GM18502 (cell line): ENCODE data around the gene KRT1.
"Not testable (repeated sequence)": the region's sequence is repeated elsewhere in the genome, so short reads cannot be mapped to it uniquely, and the experiment has no call there.

Experiments
- ATAC-seq: cut with Tn5 transposase; IDR thresholded peaks from one replicate; pipeline ENCODE4 v1.9.1; 2021; ENCODE audit warnings: mild to moderate bottlenecking; ENCODE audit not compliant: unreplicated experiment, poor library complexity

KRT1 gene

GRCh38 chr12:52680363-52680762 is at the start of gene KRT1:
KRT1 (minus strand) TSS chr12:52680407; CDS start chr12:52680348, 59 bp downstream.
- ATAC-seq = no peak

GRCh38 chr12:52729147-52729546 is 48.9 kb upstream of the KRT1 start:
- ATAC-seq = no peak

- ATAC-seq = no peak
Observed at GRCh38 chr12:52728374-52728773, 48.2 kb upstream of the KRT1 start.

GRCh38 chr12:52727037-52727436 is 46.8 kb upstream of the KRT1 start:
- ATAC-seq = no peak

GRCh38 chr12:52726451-52726850 is 46.2 kb upstream of the KRT1 start:
- no peak for ATAC-seq

- no peak for ATAC-seq
Observed at GRCh38 chr12:52724384-52724783, 44.2 kb upstream of the KRT1 start.

GRCh38 chr12:52722680-52723079 is 42.5 kb upstream of the KRT1 start:
- no peak for ATAC-seq

GRCh38 chr12:52721838-52722470 is 41.7 kb upstream of the KRT1 start:
- no peak for ATAC-seq

GRCh38 chr12:52720365-52720886 is 40.2 kb upstream of the KRT1 start:
- ATAC-seq = no peak

- ATAC-seq = no peak
Observed at GRCh38 chr12:52716061-52716460, 35.9 kb upstream of the KRT1 start.

GRCh38 chr12:52715416-52715815 is 35.2 kb upstream of the KRT1 start:
- no peak for ATAC-seq

GRCh38 chr12:52714887-52715281 is 34.7 kb upstream of the KRT1 start:
- no peak for ATAC-seq

GRCh38 chr12:52713960-52714886 is 34.0 kb upstream of the KRT1 start:
- ATAC-seq = no peak

- ATAC-seq = not testable (repeated sequence)
Observed at GRCh38 chr12:52712122-52712521, 31.9 kb upstream of the KRT1 start.

- no peak for ATAC-seq
Observed at GRCh38 chr12:52710730-52711129, 30.5 kb upstream of the KRT1 start.

GRCh38 chr12:52708010-52708409 is 27.8 kb upstream of the KRT1 start:
- ATAC-seq = no peak

GRCh38 chr12:52704464-52704863 is 24.3 kb upstream of the KRT1 start:
- ATAC-seq = no peak

- no peak for ATAC-seq
Observed at GRCh38 chr12:52703878-52704277, 23.7 kb upstream of the KRT1 start.

GRCh38 chr12:52703424-52703823 is 23.2 kb upstream of the KRT1 start, which contains the start of gene KRT77:
KRT77 (minus strand) TSS chr12:52703524; CDS start chr12:52703434, 90 bp downstream.
- ATAC-seq = no peak

- no peak for ATAC-seq
Observed at GRCh38 chr12:52702338-52702737, 22.1 kb upstream of the KRT1 start.

GRCh38 chr12:52701281-52701680 is 21.1 kb upstream of the KRT1 start:
- no peak for ATAC-seq
